H9 (cell line): ENCODE results near the gene CR1L. TPM values are rescaled to one million over a fixed set of nuclear protein-coding genes. Genes with fewer than 3 reads are reported as not detected.
"Not testable (repeated sequence)": the region's sequence is repeated elsewhere in the genome, so short reads cannot be mapped to it uniquely, and the experiment has no call there.

Source experiments
- DNase-seq: peaks from one replicate; pipeline ENCODE4 v3.0.0-alpha.2; 2017
- H2AFZ ChIP-seq: one replicate; pipeline ENCODE4 v1.6.1; 2013; ENCODE audit warnings: mild to moderate bottlenecking, low read length, control low read depth, moderate library complexity
- H2AK5ac ChIP-seq: 2 replicates; pipeline ENCODE4 v1.6.1; 2013; ENCODE audit warnings: low read length, control low read depth, mixed read lengths; ENCODE audit not compliant: insufficient read length
- H2BK120ac ChIP-seq: one replicate; pipeline ENCODE4 v1.6.1; 2013; ENCODE audit warnings: low read depth, mild to moderate bottlenecking, low read length, control low read depth, inconsistent platforms; ENCODE audit not compliant: poor library complexity, severe bottlenecking
- H2BK12ac ChIP-seq: 2 replicates; pipeline ENCODE4 v1.6.1; 2013; ENCODE audit warnings: low read length, control low read depth, mixed read lengths, low read depth; ENCODE audit not compliant: insufficient read length
- H2BK15ac ChIP-seq: 2 replicates; pipeline ENCODE4 v1.6.1; 2013; ENCODE audit warnings: low read depth, low read length, control low read depth
- H2BK20ac ChIP-seq: one replicate; pipeline ENCODE4 v1.6.1; 2013; ENCODE audit warnings: low read depth, mild to moderate bottlenecking, low read length, control low read depth, inconsistent platforms; ENCODE audit not compliant: poor library complexity, severe bottlenecking
- H2BK5ac ChIP-seq: 2 replicates; pipeline ENCODE4 v1.6.1; 2013; ENCODE audit warnings: low read length, control low read depth, mixed read lengths; ENCODE audit not compliant: insufficient read length
- H3K14ac ChIP-seq: 2 replicates; pipeline ENCODE4 v1.6.1; 2013; ENCODE audit warnings: low read length, control low read depth; ENCODE audit not compliant: insufficient read depth
- H3K18ac ChIP-seq: 2 replicates; pipeline ENCODE4 v1.6.1; 2013; ENCODE audit warnings: low read depth, mild to moderate bottlenecking, mixed read lengths, low read length, control low read depth; ENCODE audit not compliant: insufficient read length
- H3K23ac ChIP-seq: 2 replicates; pipeline ENCODE4 v1.6.1; 2013; ENCODE audit warnings: low read length, control low read depth, mixed read lengths, low read depth; ENCODE audit not compliant: insufficient read length
- H3K23me2 ChIP-seq: 2 replicates; pipeline ENCODE4 v1.6.1; 2013; ENCODE audit warnings: low read depth, mild to moderate bottlenecking, mixed read lengths, low read length, control low read depth; ENCODE audit not compliant: insufficient read length, poor library complexity, severe bottlenecking
- H3K27ac ChIP-seq: 2 replicates; pipeline ENCODE4 v1.5.1; 2013; ENCODE audit warnings: low read length, control low read depth, mixed read lengths, low read depth; ENCODE audit not compliant: insufficient read length
- H3K27me3 ChIP-seq: 2 replicates; pipeline ENCODE4 v1.6.1; 2013; ENCODE audit warnings: low read length, control low read depth, inconsistent platforms; ENCODE audit not compliant: insufficient read depth
- H3K4ac ChIP-seq: 2 replicates; pipeline ENCODE4 v1.6.1; 2013; ENCODE audit warnings: low read depth, mild to moderate bottlenecking, control low read depth, inconsistent platforms, low read length, moderate library complexity
- H3K4me1 ChIP-seq: 2 replicates; pipeline ENCODE4 v1.6.1; 2013; ENCODE audit warnings: low read length, control low read depth, inconsistent platforms; ENCODE audit not compliant: insufficient read depth
- H3K4me2 ChIP-seq: 2 replicates; pipeline ENCODE4 v1.6.1; 2013; ENCODE audit warnings: low read length, control low read depth, mixed read lengths; ENCODE audit not compliant: insufficient read length, insufficient read depth
- H3K56ac ChIP-seq: 2 replicates; pipeline ENCODE4 v1.6.1; 2013; ENCODE audit warnings: low read depth, mild to moderate bottlenecking, mixed read lengths, low read length, control low read depth; ENCODE audit not compliant: insufficient read length
- H3K79me1 ChIP-seq: 2 replicates; pipeline ENCODE4 v1.6.1; 2013; ENCODE audit warnings: low read depth, mild to moderate bottlenecking, moderate library complexity, low read length, control low read depth, inconsistent platforms; ENCODE audit not compliant: insufficient read depth, poor library complexity, severe bottlenecking
- H3K79me2 ChIP-seq: 2 replicates; pipeline ENCODE4 v1.6.1; 2013; ENCODE audit warnings: low read length, control low read depth, inconsistent platforms; ENCODE audit not compliant: insufficient read depth
- H3K9ac ChIP-seq: 2 replicates; pipeline ENCODE4 v1.6.1; 2013; ENCODE audit warnings: low read length, control low read depth, mixed read lengths; ENCODE audit not compliant: insufficient read length; ENCODE audit errors: extremely low read depth
- H3K9me3 ChIP-seq: one replicate; pipeline ENCODE4 v1.6.1; 2013; ENCODE audit warnings: low read depth, low read length, inconsistent platforms; ENCODE audit not compliant: control insufficient read depth
- H3T11ph ChIP-seq: one replicate; pipeline ENCODE4 v1.6.1; 2013; ENCODE audit warnings: mild to moderate bottlenecking, low read length, control low read depth, inconsistent platforms
- H4K20me1 ChIP-seq: one replicate; pipeline ENCODE4 v1.6.1; 2013; ENCODE audit not compliant: control insufficient read depth, insufficient read length, insufficient read depth
- H4K5ac ChIP-seq: 2 replicates; pipeline ENCODE4 v1.6.1; 2013; ENCODE audit warnings: low read depth, mild to moderate bottlenecking, mixed read lengths, low read length, control low read depth; ENCODE audit not compliant: insufficient read length
- H4K8ac ChIP-seq: replicated peaks from 2 replicates; pipeline ENCODE4 v1.6.1; 2013; ENCODE audit warnings: low read length, control low read depth, mixed read lengths, low read depth; ENCODE audit not compliant: insufficient read length
- H4K91ac ChIP-seq: 2 replicates; pipeline ENCODE4 v1.6.1; 2013; ENCODE audit warnings: low read depth, mild to moderate bottlenecking, moderate library complexity, mixed read lengths, low read length, control low read depth; ENCODE audit not compliant: insufficient read length
- H3K27ac Mint-ChIP-seq, 3 experiments: 2 replicates in 2 of 3; 3 replicates in 1 of 3; pipeline ENCODE4 v1.8.0; 2020 to 2021; ENCODE audit warnings: mixed read lengths in 3 of 3, mild to moderate bottlenecking in 1 of 3, moderate library complexity in 1 of 3
- H3K27me3 Mint-ChIP-seq: 2 replicates; pipeline ENCODE4 v1.8.0; 2021; ENCODE audit warnings: low read depth, mild to moderate bottlenecking, moderate library complexity, mixed read lengths
- H3K36me3 Mint-ChIP-seq, 3 experiments: 2 replicates in 2 of 3; 3 replicates in 1 of 3; pipeline ENCODE4 v1.8.0; 2020 to 2021; ENCODE audit warnings: low read depth in 3 of 3, mixed read lengths in 3 of 3; ENCODE audit not compliant: insufficient read depth in 1 of 3
- H3K4me1 Mint-ChIP-seq, 2 experiments: 2 replicates each; pipeline ENCODE4 v1.8.0; 2020; ENCODE audit warnings: mixed read lengths in 2 of 2
- H3K4me3 Mint-ChIP-seq, 2 experiments: 2 replicates in 1 of 2; 3 replicates in 1 of 2; pipeline ENCODE4 v1.8.0; 2020 to 2021; ENCODE audit warnings: mild to moderate bottlenecking in 2 of 2, mixed read lengths in 2 of 2, moderate library complexity in 1 of 2
- H3K9me3 Mint-ChIP-seq, 2 experiments: 2 replicates in 1 of 2; 3 replicates in 1 of 2; pipeline ENCODE4 v1.8.0; 2020; ENCODE audit warnings: mild to moderate bottlenecking in 2 of 2, mixed read lengths in 2 of 2, moderate library complexity in 1 of 2
- WGBS: extraction: QIAGEN DNeasy Blood & Tissue Kit; methylation state at CpG from one replicate; pipeline ENCODE4 v1.1.7; 2013; ENCODE audit warnings: missing lambda C conversion rate, low lambda C conversion rate, mixed read lengths; ENCODE audit not compliant: insufficient read length; ENCODE audit errors: extremely low coverage; 5-methylcytosine and 5-hydroxymethylcytosine counted together
- total RNA-seq: library from RNA; stranded (reverse); gene quantifications from 2 replicates; pipeline ENCODE4 v1.2.1, GENCODE V29; 2021
- TF ChIP-seq, protein P1 (sequence below): fragments of 200-600 bp; sonication (generic); conservative IDR thresholded peaks from 3 replicates; pipeline ENCODE4 v1.8.0; 2021; ENCODE audit warnings: antibody characterized with exemption, mild to moderate bottlenecking

The CR1L gene
- total RNA-seq, 1 experiment from 2014 or later: 0.37 TPM

DNA sequence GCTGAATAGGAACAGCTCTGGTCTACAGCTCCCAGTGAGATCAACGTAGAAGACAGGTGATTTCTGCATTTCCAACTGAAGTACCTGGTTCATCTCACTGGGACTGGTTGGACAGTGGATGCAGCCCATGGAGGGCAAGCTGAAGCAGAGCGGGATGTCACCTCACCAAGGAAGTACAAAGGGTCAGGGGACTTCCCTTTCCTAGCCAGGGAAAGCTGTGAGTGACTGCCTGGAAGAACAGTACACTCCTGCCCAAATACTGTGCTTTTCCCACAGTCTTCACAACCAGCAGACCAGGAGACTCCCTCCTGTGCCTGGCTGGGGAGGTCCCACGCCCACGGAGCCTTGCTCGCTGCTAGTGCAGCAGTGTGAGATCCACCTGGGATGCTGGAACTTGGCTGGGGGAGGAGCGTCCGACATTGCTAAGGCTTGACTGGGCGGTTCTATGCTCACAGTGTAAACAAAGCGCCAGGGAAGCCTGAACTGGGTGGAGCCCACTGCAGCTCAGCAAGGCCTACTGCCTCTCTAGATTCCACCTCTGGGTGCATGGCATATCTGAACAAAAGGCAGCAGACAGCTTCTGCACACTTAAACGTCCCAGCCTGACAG, 14.7 kb downstream of the CR1L start:
- H3K4ac ChIP-seq: no peak overlapping the region
- DNase-seq: no peak
- WGBS: no CpG with 5 or more reads among the region's 10 CpGs
- H3K79me1 ChIP-seq: no peaks in the 10 kb centered on the region
- no peak overlapping the region for H4K8ac ChIP-seq
- peaks cover 27 to 28% of the 10 kb centered on the region in 2 experiments for H3K9me3 Mint-ChIP-seq
- H3K4me1 Mint-ChIP-seq: no peaks in the 10 kb centered on the region; a peak in 1 of 4 replicates
- no peaks in the 10 kb centered on the region for H3K9me3 ChIP-seq
- TF ChIP-seq, protein P1, sequence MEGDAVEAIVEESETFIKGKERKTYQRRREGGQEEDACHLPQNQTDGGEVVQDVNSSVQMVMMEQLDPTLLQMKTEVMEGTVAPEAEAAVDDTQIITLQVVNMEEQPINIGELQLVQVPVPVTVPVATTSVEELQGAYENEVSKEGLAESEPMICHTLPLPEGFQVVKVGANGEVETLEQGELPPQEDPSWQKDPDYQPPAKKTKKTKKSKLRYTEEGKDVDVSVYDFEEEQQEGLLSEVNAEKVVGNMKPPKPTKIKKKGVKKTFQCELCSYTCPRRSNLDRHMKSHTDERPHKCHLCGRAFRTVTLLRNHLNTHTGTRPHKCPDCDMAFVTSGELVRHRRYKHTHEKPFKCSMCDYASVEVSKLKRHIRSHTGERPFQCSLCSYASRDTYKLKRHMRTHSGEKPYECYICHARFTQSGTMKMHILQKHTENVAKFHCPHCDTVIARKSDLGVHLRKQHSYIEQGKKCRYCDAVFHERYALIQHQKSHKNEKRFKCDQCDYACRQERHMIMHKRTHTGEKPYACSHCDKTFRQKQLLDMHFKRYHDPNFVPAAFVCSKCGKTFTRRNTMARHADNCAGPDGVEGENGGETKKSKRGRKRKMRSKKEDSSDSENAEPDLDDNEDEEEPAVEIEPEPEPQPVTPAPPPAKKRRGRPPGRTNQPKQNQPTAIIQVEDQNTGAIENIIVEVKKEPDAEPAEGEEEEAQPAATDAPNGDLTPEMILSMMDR: no peak
- H3K36me3 Mint-ChIP-seq: peaks cover 12 to 26% (median 25%) of the 10 kb centered on the region in 3 experiments
- H3K4me2 ChIP-seq: no peak overlapping the region
- H3K14ac ChIP-seq: no peak overlapping the region
- H3K27me3 Mint-ChIP-seq: no peaks in the 10 kb centered on the region; the same call in none of the 2 replicates
- no peak overlapping the region for H2AFZ ChIP-seq
- H4K20me1 ChIP-seq: no peaks in the 10 kb centered on the region
- H3K79me2 ChIP-seq: no peaks in the 10 kb centered on the region
- no peak overlapping the region for H2BK5ac ChIP-seq
- no peak overlapping the region for H4K5ac ChIP-seq
- no peak overlapping the region for H3K4me3 Mint-ChIP-seq
- H3K27ac ChIP-seq: no peak overlapping the region
- no peak overlapping the region for H3K27ac Mint-ChIP-seq
- no peaks in the 10 kb centered on the region; the same call in 1 of the 2 replicates for H3K4me1 ChIP-seq
- no peaks in the 10 kb centered on the region for H3K27me3 ChIP-seq
- H2AK5ac ChIP-seq: no peak overlapping the region
- no peak overlapping the region for H2BK15ac ChIP-seq
- H3T11ph ChIP-seq: no peak overlapping the region
- H2BK20ac ChIP-seq: no peak overlapping the region
- H4K91ac ChIP-seq: no peak overlapping the region
- H3K56ac ChIP-seq: no peak overlapping the region
- H3K23me2 ChIP-seq: no peaks in the 10 kb centered on the region
- H3K9ac ChIP-seq: no peak overlapping the region
- no peak overlapping the region for H3K23ac ChIP-seq
- H2BK120ac ChIP-seq: no peak overlapping the region
- no peak overlapping the region for H3K18ac ChIP-seq
- H2BK12ac ChIP-seq: no peak overlapping the region

DNA sequence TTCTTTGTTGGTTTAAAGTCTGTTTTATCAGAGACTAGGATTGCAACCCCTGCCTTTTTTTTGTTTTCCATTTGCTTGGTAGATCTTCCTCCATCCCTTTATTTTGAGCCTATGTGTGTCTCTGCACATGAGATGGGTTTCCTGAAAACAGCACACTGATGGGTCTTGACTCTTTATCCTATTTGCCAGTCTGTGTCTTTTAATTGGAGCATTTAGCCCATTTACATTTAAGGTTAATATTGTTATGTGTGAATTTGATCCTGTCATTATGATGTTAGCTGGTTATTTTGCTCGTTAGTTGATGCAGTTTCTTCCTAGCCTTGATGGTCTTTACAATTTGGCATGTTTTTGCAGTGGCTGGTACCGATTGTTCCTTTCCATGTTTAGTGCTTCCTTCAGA, 16.5 kb downstream of the CR1L start:
- DNase-seq, H2AFZ ChIP-seq, H3K27ac Mint-ChIP-seq, H3K23ac ChIP-seq, H2BK12ac ChIP-seq, H3K27ac ChIP-seq, H3K4me3 Mint-ChIP-seq, H4K91ac ChIP-seq, H4K5ac ChIP-seq, H2BK120ac ChIP-seq, H2BK20ac ChIP-seq, H4K8ac ChIP-seq, H2AK5ac ChIP-seq, H3K9ac ChIP-seq, H3K27me3 ChIP-seq, H3K14ac ChIP-seq, H3K4me1 ChIP-seq, H4K20me1 ChIP-seq, H3K79me2 ChIP-seq, H3K18ac ChIP-seq, H3K56ac ChIP-seq, H3K27me3 Mint-ChIP-seq, H3K4me1 Mint-ChIP-seq, H3K23me2 ChIP-seq, H3K4ac ChIP-seq, H2BK15ac ChIP-seq, H3K4me2 ChIP-seq, H2BK5ac ChIP-seq, H3K79me1 ChIP-seq, H3T11ph ChIP-seq: not testable (repeated sequence)
- H3K9me3 ChIP-seq: peaks cover 12% of the 10 kb centered on the region
- no CpG with 5 or more reads among the region's 2 CpGs for whole genome bisulfite sequencing
- Mint-ChIP-seq H3K9me3 (peaks cover 33 to 40% of the 10 kb centered on the region in 2 experiments), H3K36me3 (peaks cover 12 to 36% (median 26%) of the 10 kb centered on the region in 3 experiments)
